Fibroblast of skin of back (primary cell): ENCODE data around the gene LRRC3C.
A peak's percentile ranks its signal among the peaks of the same experiment; 100 is the strongest.
"Not testable (repeated sequence)": the region's sequence is repeated elsewhere in the genome, so short reads cannot be mapped to it uniquely, and the experiment has no call there.

Source experiments
- DNase-seq: peaks from one replicate; pipeline ENCODE4 v3.0.0-alpha.2; 2013

LRRC3C gene

DNA sequence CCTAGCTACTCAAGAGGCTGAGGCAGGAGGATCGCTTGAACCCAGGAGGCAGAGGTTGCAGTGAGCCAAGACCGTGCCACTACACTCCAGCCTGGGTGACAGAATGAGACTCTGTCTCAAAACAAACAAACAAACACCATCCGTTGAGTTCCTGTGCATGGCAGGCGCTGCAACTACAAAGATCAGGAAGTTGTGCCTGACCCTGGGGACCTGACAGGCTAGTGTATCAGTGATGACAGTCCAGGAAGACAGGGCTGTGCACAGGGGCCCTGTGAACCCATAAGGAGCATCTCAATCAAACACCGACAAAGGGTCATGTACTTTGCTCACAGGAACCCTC is 20.9 kb downstream of the LRRC3C start:
- DNase-seq, result not testable (repeated sequence)

DNA sequence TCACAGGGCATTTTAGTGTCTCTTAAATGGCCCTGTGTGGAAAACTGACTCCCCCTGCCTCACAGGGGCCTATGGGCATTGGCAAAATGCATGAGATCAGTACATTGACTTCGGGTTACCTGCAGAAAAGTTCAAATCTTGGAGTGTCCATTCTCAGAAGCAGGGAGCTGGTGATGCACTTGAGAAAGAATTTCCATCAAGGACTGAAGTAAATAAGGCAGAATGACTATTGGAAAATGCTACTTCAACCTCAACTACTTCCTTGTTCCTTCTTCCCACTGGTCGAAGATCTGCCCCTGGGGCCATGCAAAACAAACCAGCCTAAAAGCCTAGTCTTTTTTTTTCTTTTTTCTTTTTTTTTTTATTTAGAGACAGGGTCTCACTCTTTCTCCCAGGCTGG is 21.5 kb downstream of the LRRC3C start:
- DNase-seq, result no peak

DNA sequence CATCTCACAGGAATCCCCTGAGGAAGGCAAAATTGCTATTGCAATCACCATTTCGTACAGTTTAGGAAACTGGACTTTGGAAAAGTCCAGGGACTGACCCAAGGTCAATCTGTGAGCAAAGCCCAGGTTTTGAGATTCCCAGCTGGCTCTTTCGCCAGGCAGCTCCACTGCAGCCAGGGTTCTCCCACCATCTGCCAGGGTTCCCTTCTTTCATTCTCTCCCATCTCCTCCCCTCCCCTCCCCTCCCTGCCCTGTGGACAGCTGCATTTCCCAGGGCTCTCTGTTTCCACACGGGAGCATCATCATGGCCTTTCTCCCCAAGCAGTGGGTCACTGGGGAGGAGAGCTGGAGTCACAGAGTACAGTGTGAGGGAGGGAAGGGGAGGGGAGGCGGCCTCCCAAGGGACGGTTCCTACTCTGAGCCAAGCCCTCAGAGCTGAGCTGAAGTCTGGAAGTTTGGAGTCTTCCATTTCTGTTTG is 23.4 kb downstream of the LRRC3C start:
- DNase-seq, result no peak

DNA sequence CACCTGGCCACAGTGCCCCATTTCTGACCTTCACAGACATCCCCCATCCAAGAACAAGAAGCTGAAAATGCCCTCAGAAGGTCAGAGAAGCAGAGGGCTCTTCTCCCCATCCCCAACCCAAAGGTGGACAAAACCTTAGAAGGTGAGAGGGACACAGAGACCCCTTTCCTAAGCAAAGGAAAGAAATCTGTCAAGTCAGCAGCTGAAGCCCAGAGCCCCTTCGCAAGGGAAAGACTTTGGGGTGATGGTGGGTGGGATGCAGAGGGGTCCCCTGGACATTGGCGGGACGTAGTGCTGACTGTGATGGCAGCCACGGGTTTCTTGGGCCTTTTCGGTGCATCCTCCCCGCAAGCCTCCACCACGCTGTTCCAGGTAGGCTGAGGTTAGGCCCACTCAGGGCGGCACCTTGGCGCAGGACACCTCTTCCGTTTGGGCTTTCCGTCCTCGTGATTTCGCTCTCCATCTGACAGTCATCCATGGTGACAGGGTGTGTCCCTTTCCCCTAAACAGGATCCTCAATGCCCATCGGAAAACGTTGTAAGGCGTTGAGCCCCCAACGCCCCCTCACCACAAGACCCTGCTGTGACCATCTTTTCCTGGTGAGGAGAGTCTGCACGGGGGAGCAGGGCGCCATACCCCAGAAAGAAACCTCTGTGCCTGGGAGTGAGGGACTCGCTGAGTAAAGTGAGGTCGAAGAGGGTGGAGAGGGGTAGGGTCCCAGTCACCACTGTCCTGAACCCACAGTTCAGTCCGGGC is 24.6 kb downstream of the LRRC3C start:
- no peak for DNase-seq

DNA sequence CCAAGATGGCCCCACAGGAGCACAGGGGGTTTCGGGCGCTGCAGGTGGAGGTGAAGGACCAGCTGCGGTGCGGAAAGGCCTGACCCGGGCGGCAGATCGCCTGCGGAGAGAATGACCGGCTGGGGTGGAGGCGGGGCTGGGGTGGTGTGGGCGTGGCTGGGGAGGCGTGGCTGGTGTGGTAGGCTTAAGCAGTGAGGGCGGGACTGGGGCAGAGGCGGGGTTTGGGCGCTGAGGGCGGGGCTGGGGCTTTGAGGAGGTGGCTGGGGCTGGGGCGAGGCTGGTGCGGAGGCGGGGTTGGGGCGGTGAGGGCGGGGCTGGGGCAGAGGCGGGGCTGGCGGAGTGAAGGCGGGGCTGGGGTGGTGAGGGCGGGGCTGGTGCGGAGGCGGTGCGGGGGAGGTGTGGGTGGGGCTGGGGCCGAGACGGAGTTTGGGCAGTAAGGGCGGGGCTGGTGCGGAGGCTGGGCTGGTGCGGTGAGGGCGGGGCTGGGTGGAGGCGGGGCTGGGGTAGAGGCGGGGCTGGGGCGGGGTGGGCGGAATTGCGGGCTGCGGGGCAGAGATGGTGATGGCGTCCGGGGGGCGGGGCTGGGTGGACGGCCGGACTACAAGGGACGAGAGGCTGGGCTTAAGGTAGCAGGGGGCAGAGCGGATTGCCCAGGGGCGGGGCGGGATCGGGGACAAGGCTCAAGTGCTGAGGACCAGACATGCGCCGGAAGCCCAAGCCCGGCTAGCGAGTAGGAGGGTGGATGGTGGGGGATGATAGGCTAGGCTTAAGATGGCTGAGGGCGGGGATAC is 25.3 kb downstream of the LRRC3C start:
- DNase-seq, result peak; percentile 95

DNA sequence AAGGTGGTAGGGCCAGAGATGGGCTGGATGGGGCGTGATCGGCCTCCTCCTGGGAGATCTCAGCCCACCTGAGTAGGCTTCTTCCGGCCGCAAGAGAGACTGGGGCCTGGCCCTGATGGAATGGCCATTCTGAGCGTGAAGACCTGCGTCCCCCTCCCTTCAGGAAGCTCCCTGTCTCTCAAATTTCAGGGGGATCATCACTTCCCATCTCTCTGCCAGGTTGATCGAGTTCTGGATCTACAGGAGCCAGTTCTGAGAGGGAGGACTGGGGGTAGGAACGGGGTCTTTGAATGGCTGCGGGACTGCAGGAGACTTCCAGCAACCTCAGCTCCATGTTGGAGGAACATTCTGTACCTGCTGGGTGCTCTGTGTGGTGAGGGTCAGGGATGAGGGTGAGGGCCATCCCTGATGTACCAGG is 25.9 kb downstream of the LRRC3C start:
- DNase-seq, result no peak

DNA sequence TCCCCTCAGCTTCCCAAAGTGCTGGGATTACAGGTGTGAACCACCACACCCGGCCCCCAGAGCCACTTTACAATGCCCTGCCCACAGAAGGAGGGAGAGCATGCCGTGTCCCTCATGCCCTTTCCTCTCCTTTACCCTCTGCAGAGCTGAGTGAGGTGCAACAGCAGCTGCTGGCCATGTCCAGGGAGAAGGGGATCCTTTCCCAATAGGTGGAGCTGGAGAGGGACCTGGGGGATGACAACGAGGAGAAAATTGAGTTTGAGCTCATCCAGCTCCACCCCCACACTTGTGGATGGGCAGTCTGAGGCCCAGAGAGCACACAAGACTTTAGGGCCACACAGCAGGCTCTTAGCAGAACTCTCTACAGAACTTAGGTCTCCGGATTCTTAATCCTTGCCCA is 27.3 kb downstream of the LRRC3C start:
- DNase-seq, result no peak

DNA sequence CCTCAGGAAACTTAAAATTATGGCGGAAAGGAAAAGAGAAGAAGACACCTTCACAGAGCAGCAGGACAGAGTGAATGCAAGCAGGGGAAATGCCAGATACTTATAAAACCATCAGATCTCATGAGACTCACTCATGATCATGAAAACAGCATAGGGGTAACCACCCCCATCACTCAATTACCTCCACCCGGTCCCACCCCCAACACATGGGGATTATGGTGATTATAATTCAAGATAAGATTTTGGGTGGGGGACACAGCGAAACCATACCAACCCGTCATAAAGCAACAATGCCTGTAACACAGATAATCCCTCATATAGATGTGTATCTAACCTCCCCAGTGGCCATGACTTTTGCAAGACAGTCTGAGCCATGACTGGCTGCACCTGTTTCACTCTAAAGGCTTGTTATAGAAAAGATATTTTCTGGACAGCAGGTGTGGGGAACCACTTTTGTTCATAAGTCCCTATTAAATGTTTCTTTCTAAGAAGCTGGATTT is 28.2 kb downstream of the LRRC3C start:
- no peak for DNase-seq

DNA sequence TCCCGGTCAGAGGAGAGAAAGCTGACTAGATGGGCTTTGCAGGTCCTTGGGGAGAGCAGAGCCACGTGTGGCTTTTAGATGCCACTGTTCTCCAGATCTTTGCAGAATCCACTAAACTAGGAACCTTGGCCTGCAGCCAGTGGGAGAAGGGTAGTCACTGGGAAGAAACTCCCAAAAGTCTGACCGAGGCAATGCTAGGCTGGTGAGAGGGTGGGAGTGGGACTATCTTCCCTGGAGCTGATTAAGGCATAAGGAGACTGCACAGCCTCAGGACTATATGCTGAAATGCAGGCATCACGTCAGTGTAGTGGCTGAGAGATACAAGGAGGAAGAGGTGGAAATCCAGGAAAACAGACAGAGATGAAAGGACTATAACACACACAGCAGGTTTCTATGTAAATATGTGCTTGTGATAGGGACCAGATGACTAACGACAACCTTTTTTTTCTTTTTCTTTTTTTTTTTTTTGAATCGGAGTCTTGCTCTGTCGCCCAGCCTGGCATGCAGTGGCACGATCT is 33.1 kb downstream of the LRRC3C start:
- no peak for DNase-seq

DNA sequence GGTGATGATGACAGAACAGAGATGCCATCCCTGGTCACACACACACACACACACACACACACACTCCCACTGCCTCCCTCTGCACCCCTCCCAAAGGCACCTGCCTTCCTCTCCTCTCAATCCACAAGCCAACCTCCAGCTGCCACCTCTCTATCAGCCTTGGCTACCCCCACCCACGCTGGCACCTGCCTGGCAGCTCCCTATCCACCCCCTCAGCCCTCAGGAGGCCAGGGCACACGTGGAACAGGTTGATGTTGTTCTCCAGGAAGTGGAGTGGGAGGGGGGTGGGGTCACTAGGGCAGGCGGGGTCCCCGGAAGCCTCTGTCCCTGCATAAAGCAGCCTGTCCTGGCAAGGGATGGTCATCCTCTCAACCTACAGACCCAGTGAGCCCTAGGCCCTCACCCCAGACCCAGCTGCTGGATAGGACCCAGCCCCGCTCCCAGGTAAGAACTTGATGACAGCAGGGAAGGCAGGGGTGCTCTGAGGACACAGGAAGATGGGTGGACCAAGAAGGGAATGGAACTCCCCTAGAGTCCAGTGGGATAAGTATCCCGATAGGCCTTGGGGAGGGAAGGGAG is 35.2 kb downstream of the LRRC3C start, which contains the start of gene GSDMA:
Gene GSDMA, plus strand, starts transcription at position 363 of the 579 bp plus-strand sequence. CDS start 2,684 bp downstream, outside the sequence.
- DNase-seq, result no peak

DNA sequence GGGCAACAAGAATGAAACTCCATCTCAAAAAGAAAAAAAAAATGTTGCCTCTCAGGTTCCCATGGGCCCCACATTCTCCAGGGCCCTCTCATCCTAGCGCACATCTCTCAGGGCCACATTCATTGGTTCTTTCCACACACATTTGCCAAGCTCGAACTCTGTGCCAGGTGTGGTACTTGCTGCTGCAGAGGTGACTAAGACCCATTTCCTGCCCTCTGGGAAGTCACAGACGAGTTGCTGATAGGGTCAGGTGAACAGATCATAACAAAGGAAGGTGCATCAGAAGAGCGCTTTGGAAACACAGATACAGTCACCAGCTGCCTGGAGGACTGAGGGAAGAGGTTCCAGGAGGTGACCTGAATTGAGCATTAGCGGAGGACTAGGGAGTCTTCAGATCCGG is 36.3 kb downstream of the LRRC3C start:
- DNase-seq, result no peak

DNA sequence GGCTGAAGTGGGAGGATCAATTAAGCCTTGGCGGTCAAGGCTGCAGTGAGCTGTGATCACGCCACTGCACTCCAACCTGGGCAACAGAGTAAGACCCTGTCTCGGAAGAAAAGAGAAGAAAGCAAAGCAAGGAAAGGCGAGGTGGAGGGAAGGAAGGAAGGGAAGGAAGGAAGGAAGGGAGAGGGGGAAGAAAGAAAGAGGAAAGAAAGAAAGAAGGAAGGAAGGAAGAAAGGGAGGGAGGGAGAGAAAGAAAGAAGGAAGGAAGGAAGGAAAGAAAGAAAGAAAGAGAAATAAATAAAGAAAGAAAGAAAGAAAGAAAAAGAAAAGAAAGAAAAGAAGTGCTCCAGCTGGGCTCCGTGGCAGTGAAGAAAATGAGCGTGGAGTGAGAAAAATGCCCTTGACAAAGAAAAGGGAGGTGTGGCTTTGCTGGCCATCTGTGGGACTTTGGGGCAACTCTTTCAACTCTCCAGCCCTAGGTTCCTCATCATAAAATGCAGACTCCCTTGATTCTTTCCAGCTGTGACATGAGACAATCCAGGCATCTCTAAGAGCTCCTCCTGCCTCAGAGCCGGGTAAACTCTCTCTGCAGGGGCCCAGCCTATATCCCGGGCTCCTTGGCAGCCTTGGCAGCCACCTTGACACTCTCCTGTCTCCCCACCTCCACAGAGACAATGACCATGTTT is 37.6 kb downstream of the LRRC3C start:
- no peak for DNase-seq

DNA sequence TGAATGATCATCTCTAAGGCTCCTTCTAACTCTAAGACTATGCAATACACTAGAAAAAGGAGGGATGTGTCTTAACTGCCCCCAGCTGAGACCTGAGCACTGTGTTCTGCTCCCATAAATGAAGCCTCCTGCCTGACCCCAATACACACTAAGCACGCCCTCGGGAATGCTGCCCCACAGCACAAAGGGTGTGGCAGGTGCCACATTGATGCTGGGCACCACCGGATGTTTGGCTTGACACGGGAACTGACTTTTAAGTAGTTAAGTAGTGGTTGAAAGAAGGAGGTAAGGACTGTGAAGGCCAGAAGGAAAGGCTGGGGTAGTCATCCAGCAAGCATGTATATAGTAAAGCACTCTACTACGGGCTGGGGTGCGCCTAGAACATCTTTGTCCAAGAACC is 39.2 kb downstream of the LRRC3C start:
- DNase-seq, result no peak

DNA sequence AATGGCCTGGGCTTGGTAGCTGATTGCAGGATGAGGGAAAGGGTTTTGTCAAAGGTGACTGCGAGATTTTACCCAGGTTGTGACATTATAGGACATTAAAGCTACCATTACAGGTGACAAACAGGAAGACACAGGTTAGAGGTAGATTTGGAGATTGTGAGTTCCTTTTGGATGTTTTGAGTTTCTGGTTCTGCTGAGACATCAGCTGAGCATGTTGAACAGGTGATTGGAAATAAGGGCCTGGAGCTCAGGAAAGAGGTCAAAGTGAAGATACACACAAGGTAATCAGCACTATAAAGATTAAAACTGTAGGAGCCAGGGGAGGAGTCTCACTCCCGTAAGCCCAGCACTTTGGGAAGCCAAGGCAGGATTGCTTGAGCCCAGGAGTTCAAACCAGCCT is 41.2 kb downstream of the LRRC3C start:
- no peak for DNase-seq

DNA sequence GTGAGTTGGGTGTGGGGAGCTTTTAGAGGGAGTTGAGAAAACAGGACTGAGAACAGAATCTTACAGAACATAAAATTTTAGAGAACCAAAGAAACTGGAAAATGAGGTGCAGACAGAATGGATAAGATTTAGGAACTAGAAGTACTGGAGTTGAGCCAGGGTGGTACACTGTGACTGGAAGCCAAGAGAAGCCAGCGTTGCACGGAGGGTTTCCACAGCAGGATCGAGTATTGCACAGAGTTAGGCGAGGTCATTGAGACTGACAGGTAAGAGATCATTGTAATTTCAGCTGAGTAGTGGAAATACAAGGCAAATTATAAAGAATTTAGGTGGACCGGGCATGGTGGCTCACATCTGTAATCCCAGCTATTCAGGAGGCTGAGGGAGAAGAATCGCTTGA is 41.8 kb downstream of the LRRC3C start:
- DNase-seq, result no peak

DNA sequence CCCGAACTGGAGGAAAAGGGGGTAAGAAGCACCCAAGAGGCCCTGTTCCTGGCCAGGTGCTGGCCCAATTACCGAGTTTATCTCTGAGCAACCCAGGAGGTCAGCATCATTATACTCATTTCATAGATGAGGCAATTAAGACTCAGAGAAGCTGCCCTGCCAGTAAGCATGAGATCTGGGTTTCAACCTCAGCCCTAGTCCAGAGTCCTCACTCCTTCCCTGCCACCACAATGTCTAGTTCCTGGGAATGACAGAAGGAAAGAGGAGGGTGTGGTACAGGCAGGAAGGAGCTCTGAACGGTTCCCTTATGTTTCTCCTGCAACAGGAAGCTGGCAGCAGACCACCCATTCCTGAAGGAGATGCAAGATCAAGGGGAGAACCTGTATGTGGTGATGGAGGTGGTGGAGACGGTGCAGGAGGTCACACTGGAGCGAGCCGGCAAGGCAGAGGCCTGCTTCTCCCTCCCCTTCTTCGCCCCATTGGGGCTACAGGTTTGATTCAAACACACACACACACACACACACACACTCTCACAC is 42.7 kb downstream of the LRRC3C start:
- DNase-seq, result no peak

DNA sequence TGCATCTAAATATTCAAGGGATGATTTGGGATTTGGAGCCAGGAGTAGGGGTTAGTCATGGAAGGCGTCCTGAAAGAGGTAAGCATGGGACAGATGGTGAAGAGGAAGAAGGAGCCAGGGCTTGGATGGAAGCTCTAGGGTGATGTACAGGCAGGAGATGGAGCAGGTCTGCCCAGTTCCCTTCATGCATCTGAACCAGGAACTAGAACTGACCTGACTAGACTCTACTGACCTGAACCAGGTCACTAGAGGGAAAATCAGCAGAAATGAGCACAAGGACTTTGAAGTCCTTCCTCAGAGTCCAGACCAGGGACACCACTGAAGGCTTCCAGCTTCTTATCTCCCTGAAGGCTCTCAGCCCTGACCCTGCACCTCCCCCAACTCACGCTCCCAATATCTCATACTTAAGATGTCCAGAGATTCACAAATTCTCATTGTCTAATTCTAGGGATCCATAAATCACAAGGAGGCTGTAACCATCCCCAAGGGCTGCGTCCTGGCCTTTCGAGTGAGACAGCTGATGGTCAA is 43.6 kb downstream of the LRRC3C start:
- DNase-seq, result no peak

DNA sequence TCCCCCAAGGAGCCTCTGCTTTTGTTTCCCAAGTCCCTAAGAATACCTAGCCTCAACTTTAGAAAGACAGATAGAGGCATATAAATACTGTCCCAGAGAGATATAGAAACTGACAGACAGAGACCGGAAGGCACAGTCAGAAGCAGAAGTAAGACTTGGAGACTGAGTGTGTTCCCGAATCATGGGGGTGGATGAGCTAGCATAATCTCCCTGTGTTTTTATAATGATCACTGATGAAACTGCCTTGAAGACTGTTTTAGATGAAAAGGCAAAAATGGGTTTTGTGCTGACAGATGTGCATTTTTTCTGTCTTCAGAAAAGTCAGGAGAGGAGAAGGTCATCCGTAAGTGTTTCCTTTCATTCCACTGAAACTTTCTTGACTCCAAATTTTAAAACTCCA is 44.7 kb downstream of the LRRC3C start:
- DNase-seq, result peak; percentile 35

DNA sequence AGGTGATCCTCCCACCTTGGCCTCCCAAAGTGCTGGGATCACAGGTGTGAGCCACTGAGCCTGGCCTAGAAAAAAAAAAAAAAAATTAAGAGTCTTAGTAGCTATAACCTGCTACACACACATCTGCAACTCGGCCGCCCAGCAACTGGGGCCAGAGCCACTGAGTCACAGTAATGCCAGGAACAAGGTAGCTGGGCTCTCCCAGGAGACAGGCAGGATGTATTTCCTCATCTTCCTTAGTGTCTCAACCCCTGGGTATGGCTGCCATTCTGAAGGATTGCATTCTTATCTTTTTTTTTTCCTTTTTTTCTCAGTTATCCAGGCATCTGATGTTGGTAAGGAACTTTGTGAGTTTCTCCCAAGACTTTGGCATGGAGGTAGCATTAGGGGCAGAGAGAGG is 46.0 kb downstream of the LRRC3C start:
- DNase-seq, result no peak

DNA sequence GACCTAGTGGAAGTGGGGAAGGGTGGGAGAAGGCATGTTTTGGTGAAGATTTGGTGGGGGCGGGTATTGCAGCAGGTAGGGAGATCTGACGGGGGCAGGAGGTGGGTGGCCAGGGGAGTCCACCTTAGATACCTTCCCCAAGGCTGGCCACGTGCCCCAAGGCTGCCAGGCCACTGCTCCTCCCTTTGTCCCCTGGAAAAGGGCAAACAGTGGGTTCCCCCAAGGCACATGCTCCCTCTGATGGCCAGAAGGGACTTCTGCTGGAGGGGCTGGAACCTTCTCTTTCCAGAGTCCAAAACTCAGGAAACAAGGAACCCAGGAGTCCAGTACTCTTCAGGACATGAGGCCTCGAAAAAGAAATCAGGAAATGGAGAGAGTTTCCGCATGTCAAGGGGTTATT is 46.9 kb downstream of the LRRC3C start:
- no peak for DNase-seq

DNA sequence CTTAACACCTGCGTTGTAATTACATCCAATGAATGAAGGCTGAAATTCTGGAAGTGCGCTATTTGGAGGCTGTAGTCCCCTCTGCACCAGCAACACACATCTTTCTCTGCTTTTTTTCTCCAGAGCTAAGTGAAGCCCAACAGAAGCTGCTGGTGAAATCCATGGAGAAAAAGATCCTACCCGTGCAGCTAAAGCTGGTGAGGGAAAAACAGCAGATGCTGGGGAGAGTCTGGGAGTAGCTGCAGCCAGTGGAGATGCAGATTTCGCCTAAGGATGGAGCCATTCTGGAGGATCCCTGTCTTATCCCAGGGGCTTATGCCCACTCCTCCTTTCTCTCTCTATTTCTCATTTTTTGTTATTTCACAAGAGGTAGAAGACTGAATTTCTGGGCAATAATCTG is 48.3 kb downstream of the LRRC3C start:
- no peak for DNase-seq
